Tibial artery (tissue), 4 donors: ENCODE results near the gene HSF5.
A peak's percentile ranks its signal among the peaks of the same experiment; 100 is the strongest.

Source experiments
- DNase-seq, 2 donors: peaks; one replicate each; pipeline ENCODE4 v3.0.0-alpha.2; 2019
- H3K27ac ChIP-seq, 2 donors: fragments of 200-600 bp; sonication (generic) in 1 of 2; 1 replicate in 1 of 2; 2 replicates in 1 of 2; pipeline ENCODE4 v1.5.1; 2018 to 2019; ENCODE audit warnings: mild to moderate bottlenecking in 1 of 2
- H3K27me3 ChIP-seq, 2 donors: fragments of 200-600 bp; sonication (generic) in 1 of 2; one replicate each; pipeline versions ENCODE4 v1.5.1 to v1.6.0; 2016 to 2019
- H3K36me3 ChIP-seq, 3 donors: fragments of 200-600 bp; sonication (generic) in 2 of 3; one replicate each; pipeline ENCODE4 v1.5.1; 2016 to 2019; ENCODE audit warnings: mild to moderate bottlenecking in 2 of 3
- H3K4me1 ChIP-seq, 4 donors: fragments of 200-600 bp; sonication (generic) in 2 of 4; 1 replicate in 3 of 4; 2 replicates in 1 of 4; pipeline ENCODE4 v1.5.1; 2016 to 2019
- H3K4me3 ChIP-seq, 2 donors: fragments of 200-600 bp; sonication (generic) in 1 of 2; 1 replicate in 1 of 2; 2 replicates in 1 of 2; pipeline ENCODE4 v1.5.1; 2018 to 2019; ENCODE audit warnings: mild to moderate bottlenecking in 2 of 2
- H3K9me3 ChIP-seq, 3 donors: fragments of 200-600 bp; sonication (generic) in 1 of 3; one replicate each; pipeline ENCODE4 v1.5.1; 2016 to 2019
- CTCF ChIP-seq, 2 experiments: fragments of 200-600 bp in 1 of 2; fragments of 450-650 bp in 1 of 2; IDR thresholded peaks; one replicate each; pipeline ENCODE4 v1.5.1; 2017 to 2019; ENCODE audit warnings: antibody characterized with exemption in 2 of 2, mild to moderate bottlenecking in 1 of 2, moderate library complexity in 1 of 2
- intact Hi-C: fragments of 100-400 bp; cut with DNase I; formaldehyde crosslinking; loops from one replicate; pipeline ENCODE4 v1.15.0; 2023; ENCODE audit warnings: low total_unique reads

The HSF5 gene

GRCh38 chr17:58513267-58513964, 25.2 kb upstream of the HSF5 start:
- Histone ChIP-seq H3K4me3 (peak overlapping the region; percentile 64 to 79), H3K27ac (peak overlapping the region; percentile 87 to 93), H3K4me1 (peaks cover 0 to 49% (median 33%) of the 10 kb centered on the region in 4 donors), H3K36me3 (peaks cover 39 to 51% (median 42%) of the 10 kb centered on the region in 3 donors), H3K27me3 (no peaks in the 10 kb centered on the region), H3K9me3 (no peaks in the 10 kb centered on the region)
- no peak for TF ChIP-seq CTCF (IDR thresholded peaks at IDR 0.05)
- DNase-seq, result no peak
- intact Hi-C loops, result loop anchor here (10.0 kb wide), 3 partner anchors 159 to 491 kb away; partner anchors contain the start of genes DYNLL2 and SUPT4H1

GRCh38 chr17:58510075-58510474, 21.9 kb upstream of the HSF5 start:
- H3K4me3 ChIP-seq, result no peak overlapping the region
- H3K27me3 ChIP-seq, result no peaks in the 10 kb centered on the region
- intact Hi-C loops, result loop anchor here (10.0 kb wide), 3 partner anchors 155 to 495 kb away; partner anchors contain the start of genes DYNLL2 and SUPT4H1
- no peak overlapping the region for H3K27ac ChIP-seq
- H3K4me1 ChIP-seq, result peaks cover 0 to 27% (median 16%) of the 10 kb centered on the region in 4 donors
- no peaks in the 10 kb centered on the region for H3K9me3 ChIP-seq
- no peak for DNase-seq
- TF ChIP-seq CTCF (IDR thresholded peaks at IDR 0.05), result no peak
- peaks cover 70 to 78% (median 73%) of the 10 kb centered on the region in 3 donors for H3K36me3 ChIP-seq

- intact Hi-C loops, result no loop called here
- Histone ChIP-seq H3K4me3 (no peak overlapping the region), H3K9me3 (no peaks in the 10 kb centered on the region), H3K27me3 (no peaks in the 10 kb centered on the region), H3K27ac (no peak overlapping the region), H3K4me1 (peaks cover 0 to 13% (median 8%) of the 10 kb centered on the region in 4 donors), H3K36me3 (peaks cover 84 to 94% (median 89%) of the 10 kb centered on the region in 3 donors)
- DNase-seq, result no peak
- TF ChIP-seq CTCF (IDR thresholded peaks at IDR 0.05), result no peak
Observed at GRCh38 chr17:58508341-58509067, 20.3 kb upstream of the HSF5 start.

GRCh38 chr17:58507123-58507634, 19.0 kb upstream of the HSF5 start:
- intact Hi-C loops, result no loop called here
- DNase-seq, result no peak
- Histone ChIP-seq H3K27ac (no peak overlapping the region), H3K4me1 (no peaks in the 10 kb centered on the region), H3K27me3 (no peaks in the 10 kb centered on the region), H3K36me3 (peaks cover 93 to 100% (median 95%) of the 10 kb centered on the region in 3 donors), H3K9me3 (no peaks in the 10 kb centered on the region), H3K4me3 (no peak overlapping the region)
- no peak for TF ChIP-seq CTCF (IDR thresholded peaks at IDR 0.05)

- H3K4me1 ChIP-seq, result no peaks in the 10 kb centered on the region
- H3K9me3 ChIP-seq, result no peaks in the 10 kb centered on the region
- H3K27ac ChIP-seq, result no peak overlapping the region
- H3K27me3 ChIP-seq, result no peaks in the 10 kb centered on the region
- H3K36me3 ChIP-seq, result peaks cover 93 to 100% (median 96%) of the 10 kb centered on the region in 3 donors
- no peak for TF ChIP-seq CTCF (IDR thresholded peaks at IDR 0.05)
- H3K4me3 ChIP-seq, result no peak overlapping the region
- no peak for DNase-seq
- intact Hi-C loops, result no loop called here
Observed at GRCh38 chr17:58506354-58507080, 18.3 kb upstream of the HSF5 start.
